ENCODE results near the gene MAST4.
"Not testable (repeated sequence)": the region's sequence is repeated elsewhere in the genome, so short reads cannot be mapped to it uniquely, and the experiment has no call there.

MAST4 gene

GRCh38 chr5:67090040-67090439 lies 493.8 kb downstream of the MAST4 start:
- no peak for DNase-seq (ENCODE audit: low spot score)

GRCh38 chr5:67090593-67090992 lies 494.4 kb downstream of the MAST4 start:
- no peak for DNase-seq (ENCODE audit: low spot score)

- DNase-seq (ENCODE audit: low spot score) = no peak
Observed at GRCh38 chr5:67092535-67092934, 496.3 kb downstream of the MAST4 start.

- no peak for DNase-seq (ENCODE audit: low spot score)
Observed at GRCh38 chr5:67093279-67093678, 497.1 kb downstream of the MAST4 start.

- DNase-seq (ENCODE audit: low spot score) = no peak
Observed at GRCh38 chr5:67094476-67095300, 498.5 kb downstream of the MAST4 start.

- DNase-seq (ENCODE audit: low spot score) = peak; percentile 75
Observed at GRCh38 chr5:67095346-67096171, 499.4 kb downstream of the MAST4 start.

GRCh38 chr5:67098656-67099055 lies 502.5 kb downstream of the MAST4 start:
- no peak for DNase-seq (ENCODE audit: low spot score)

- DNase-seq (ENCODE audit: low spot score) = no peak
Observed at GRCh38 chr5:67100301-67100700, 504.1 kb downstream of the MAST4 start.

- DNase-seq (ENCODE audit: low spot score) = no peak
Observed at GRCh38 chr5:67102708-67103107, 506.5 kb downstream of the MAST4 start.

GRCh38 chr5:67104859-67105258 lies 508.7 kb downstream of the MAST4 start:
- DNase-seq (ENCODE audit: low spot score) = no peak

GRCh38 chr5:67105270-67105669 lies 509.1 kb downstream of the MAST4 start:
- no peak for DNase-seq (ENCODE audit: low spot score)

- DNase-seq (ENCODE audit: low spot score) = no peak
Observed at GRCh38 chr5:67106626-67107342, 510.6 kb downstream of the MAST4 start.

GRCh38 chr5:67111779-67112178 lies 515.6 kb downstream of the MAST4 start:
- DNase-seq (ENCODE audit: low spot score) = no peak

GRCh38 chr5:67115246-67115645 lies 519.1 kb downstream of the MAST4 start:
- DNase-seq (ENCODE audit: low spot score) = no peak

- DNase-seq (ENCODE audit: low spot score) = no peak
Observed at GRCh38 chr5:67115817-67116216, 519.6 kb downstream of the MAST4 start.

GRCh38 chr5:67118050-67118620 lies 521.9 kb downstream of the MAST4 start:
- DNase-seq (ENCODE audit: low spot score) = no peak

- DNase-seq (ENCODE audit: low spot score) = no peak
Observed at GRCh38 chr5:67119010-67119409, 522.8 kb downstream of the MAST4 start.

- no peak for DNase-seq (ENCODE audit: low spot score)
Observed at GRCh38 chr5:67120032-67120431, 523.8 kb downstream of the MAST4 start.

GRCh38 chr5:67123819-67124218 lies 527.6 kb downstream of the MAST4 start:
- DNase-seq (ENCODE audit: low spot score) = no peak

GRCh38 chr5:67124556-67124955 lies 528.4 kb downstream of the MAST4 start:
- DNase-seq (ENCODE audit: low spot score) = no peak

GRCh38 chr5:67127347-67127895 lies 531.2 kb downstream of the MAST4 start:
- DNase-seq (ENCODE audit: low spot score) = not testable (repeated sequence)

- no peak for DNase-seq (ENCODE audit: low spot score)
Observed at GRCh38 chr5:67129768-67130167, 533.6 kb downstream of the MAST4 start.

All from pons (tissue), 1 donor.